Measurements from ENCODE around the gene PRG3.

Gene PRG3

GRCh38 chr11:57353446-57353845 lies 27.5 kb downstream of the PRG3 start:
- no peaks in the 10 kb centered on the region for H3K36me3 Mint-ChIP-seq (ENCODE audit: low read depth)
- intact Hi-C loops (cut with micrococcal nuclease): no loop called here
- H3K4me1 Mint-ChIP-seq (ENCODE audit: low read depth): peaks cover 35% of the 10 kb centered on the region
- no peak overlapping the region for H3K4me3 Mint-ChIP-seq
- H3K27ac Mint-ChIP-seq: peak overlapping the region; percentile 11
- no peaks in the 10 kb centered on the region for H3K9me3 Mint-ChIP-seq
- H3K27me3 Mint-ChIP-seq: peaks cover 2% of the 10 kb centered on the region

GRCh38 chr11:57353036-57353435 lies 27.9 kb downstream of the PRG3 start:
- Mint-ChIP-seq H3K36me3 (ENCODE audit: low read depth) (no peaks in the 10 kb centered on the region), H3K27me3 (peaks cover 3% of the 10 kb centered on the region), H3K9me3 (no peaks in the 10 kb centered on the region), H3K4me3 (no peak overlapping the region), H3K4me1 (ENCODE audit: low read depth) (peaks cover 33% of the 10 kb centered on the region), H3K27ac (no peak overlapping the region)
- intact Hi-C loops (cut with micrococcal nuclease): no loop called here

- Mint-ChIP-seq H3K4me1 (ENCODE audit: low read depth) (peaks cover 23% of the 10 kb centered on the region), H3K4me3 (no peak overlapping the region), H3K27me3 (peaks cover 8% of the 10 kb centered on the region), H3K27ac (no peak overlapping the region), H3K36me3 (ENCODE audit: low read depth) (no peaks in the 10 kb centered on the region), H3K9me3 (no peaks in the 10 kb centered on the region)
- intact Hi-C loops (cut with micrococcal nuclease): loop anchor here (5.0 kb wide), 3 partner anchors 108 to 178 kb away; no protein-coding TSS in a partner anchor
Measured at GRCh38 chr11:57349491-57350274, 31.3 kb downstream of the PRG3 start.

GRCh38 chr11:57348636-57349313 lies 32.2 kb downstream of the PRG3 start:
- no peak overlapping the region for H3K4me3 Mint-ChIP-seq
- no peak overlapping the region for H3K27ac Mint-ChIP-seq
- intact Hi-C loops (cut with micrococcal nuclease): loop anchor here (5.0 kb wide), 3 partner anchors 109 to 179 kb away; no protein-coding TSS in a partner anchor
- no peaks in the 10 kb centered on the region for H3K9me3 Mint-ChIP-seq
- H3K36me3 Mint-ChIP-seq (ENCODE audit: low read depth): no peaks in the 10 kb centered on the region
- H3K27me3 Mint-ChIP-seq: peaks cover 8% of the 10 kb centered on the region
- peaks cover 14% of the 10 kb centered on the region for H3K4me1 Mint-ChIP-seq (ENCODE audit: low read depth)

- Mint-ChIP-seq H3K4me1 (ENCODE audit: low read depth) (peaks cover 8% of the 10 kb centered on the region), H3K4me3 (no peak overlapping the region), H3K9me3 (no peaks in the 10 kb centered on the region), H3K36me3 (ENCODE audit: low read depth) (no peaks in the 10 kb centered on the region), H3K27me3 (peaks cover 8% of the 10 kb centered on the region), H3K27ac (no peak overlapping the region)
- intact Hi-C loops (cut with micrococcal nuclease): loop anchor here (5.0 kb wide), 3 partner anchors 109 to 179 kb away; no protein-coding TSS in a partner anchor
Measured at GRCh38 chr11:57348052-57348451, 32.9 kb downstream of the PRG3 start.

GRCh38 chr11:57347336-57347735 lies 33.6 kb downstream of the PRG3 start:
- H3K36me3 Mint-ChIP-seq (ENCODE audit: low read depth): no peaks in the 10 kb centered on the region
- H3K27me3 Mint-ChIP-seq: peaks cover 8% of the 10 kb centered on the region
- intact Hi-C loops (cut with micrococcal nuclease): loop anchor here (5.0 kb wide), 3 partner anchors 110 to 180 kb away; no protein-coding TSS in a partner anchor
- H3K4me3 Mint-ChIP-seq: no peak overlapping the region
- H3K27ac Mint-ChIP-seq: no peak overlapping the region
- no peaks in the 10 kb centered on the region for H3K9me3 Mint-ChIP-seq
- peaks cover 8% of the 10 kb centered on the region for H3K4me1 Mint-ChIP-seq (ENCODE audit: low read depth)

- intact Hi-C loops (cut with micrococcal nuclease): loop anchor here (2.0 to 5.0 kb wide), 4 partner anchors 112 to 295 kb away; no protein-coding TSS in a partner anchor
- Mint-ChIP-seq H3K27me3 (peaks cover 10% of the 10 kb centered on the region), H3K36me3 (ENCODE audit: low read depth) (no peaks in the 10 kb centered on the region), H3K9me3 (no peaks in the 10 kb centered on the region), H3K4me1 (ENCODE audit: low read depth) (peaks cover 8% of the 10 kb centered on the region), H3K4me3 (no peak overlapping the region), H3K27ac (no peak overlapping the region)
Measured at GRCh38 chr11:57345555-57346211, 35.3 kb downstream of the PRG3 start.

- intact Hi-C loops (cut with micrococcal nuclease): loop anchor here (2.0 to 5.0 kb wide), 4 partner anchors 112 to 296 kb away; no protein-coding TSS in a partner anchor
- H3K4me1 Mint-ChIP-seq (ENCODE audit: low read depth): peaks cover 8% of the 10 kb centered on the region
- H3K9me3 Mint-ChIP-seq: no peaks in the 10 kb centered on the region
- no peak overlapping the region for H3K4me3 Mint-ChIP-seq
- H3K27me3 Mint-ChIP-seq: peaks cover 15% of the 10 kb centered on the region
- no peaks in the 10 kb centered on the region for H3K36me3 Mint-ChIP-seq (ENCODE audit: low read depth)
- H3K27ac Mint-ChIP-seq: no peak overlapping the region
Measured at GRCh38 chr11:57344826-57345225, 36.1 kb downstream of the PRG3 start.

GRCh38 chr11:57343825-57344224 lies 37.1 kb downstream of the PRG3 start:
- intact Hi-C loops (cut with micrococcal nuclease): loop anchor here (2.0 kb wide), 1 partner anchor 297 kb away; no protein-coding TSS in a partner anchor
- Mint-ChIP-seq H3K4me1 (ENCODE audit: low read depth) (peaks cover 15% of the 10 kb centered on the region), H3K27me3 (peaks cover 18% of the 10 kb centered on the region), H3K36me3 (ENCODE audit: low read depth) (no peaks in the 10 kb centered on the region), H3K4me3 (no peak overlapping the region), H3K27ac (no peak overlapping the region), H3K9me3 (no peaks in the 10 kb centered on the region)

- peaks cover 16% of the 10 kb centered on the region for H3K4me1 Mint-ChIP-seq (ENCODE audit: low read depth)
- intact Hi-C loops (cut with micrococcal nuclease): no loop called here
- no peak overlapping the region for H3K27ac Mint-ChIP-seq
- no peaks in the 10 kb centered on the region for H3K9me3 Mint-ChIP-seq
- H3K27me3 Mint-ChIP-seq: peaks cover 16% of the 10 kb centered on the region
- no peaks in the 10 kb centered on the region for H3K36me3 Mint-ChIP-seq (ENCODE audit: low read depth)
- H3K4me3 Mint-ChIP-seq: no peak overlapping the region
Measured at GRCh38 chr11:57342702-57343101, 38.2 kb downstream of the PRG3 start.

GRCh38 chr11:57341250-57341808 lies 39.6 kb downstream of the PRG3 start:
- peaks cover 12% of the 10 kb centered on the region for H3K27me3 Mint-ChIP-seq
- no peak overlapping the region for H3K27ac Mint-ChIP-seq
- peaks cover 17% of the 10 kb centered on the region for H3K4me1 Mint-ChIP-seq (ENCODE audit: low read depth)
- H3K9me3 Mint-ChIP-seq: no peaks in the 10 kb centered on the region
- intact Hi-C loops (cut with micrococcal nuclease): no loop called here
- H3K36me3 Mint-ChIP-seq (ENCODE audit: low read depth): no peaks in the 10 kb centered on the region
- H3K4me3 Mint-ChIP-seq: no peak overlapping the region

- intact Hi-C loops (cut with micrococcal nuclease): no loop called here
- Mint-ChIP-seq H3K9me3 (no peaks in the 10 kb centered on the region), H3K27me3 (peaks cover 12% of the 10 kb centered on the region), H3K36me3 (ENCODE audit: low read depth) (no peaks in the 10 kb centered on the region), H3K4me3 (no peak overlapping the region), H3K4me1 (ENCODE audit: low read depth) (peaks cover 18% of the 10 kb centered on the region), H3K27ac (no peak overlapping the region)
Measured at GRCh38 chr11:57340039-57340615, 40.8 kb downstream of the PRG3 start.

- Mint-ChIP-seq H3K36me3 (ENCODE audit: low read depth) (peaks cover 2% of the 10 kb centered on the region), H3K9me3 (no peaks in the 10 kb centered on the region), H3K27ac (peak overlapping the region; percentile 12), H3K4me3 (no peak overlapping the region), H3K27me3 (peaks cover 12% of the 10 kb centered on the region), H3K4me1 (ENCODE audit: low read depth) (peaks cover 26% of the 10 kb centered on the region)
- intact Hi-C loops (cut with micrococcal nuclease): loop anchor here (5.0 kb wide), 1 partner anchor 193 kb away; the partner anchor contains the start of gene TIMM10
Measured at GRCh38 chr11:57339328-57339727, 41.6 kb downstream of the PRG3 start.
